ENCODE measurements around the gene PUDP. TPM values are rescaled to one million over a fixed set of nuclear protein-coding genes. Genes with fewer than 3 reads are reported as not detected.

PUDP gene
- total RNA-seq, 1 donor from 2014 or later: 41.4 TPM

DNA sequence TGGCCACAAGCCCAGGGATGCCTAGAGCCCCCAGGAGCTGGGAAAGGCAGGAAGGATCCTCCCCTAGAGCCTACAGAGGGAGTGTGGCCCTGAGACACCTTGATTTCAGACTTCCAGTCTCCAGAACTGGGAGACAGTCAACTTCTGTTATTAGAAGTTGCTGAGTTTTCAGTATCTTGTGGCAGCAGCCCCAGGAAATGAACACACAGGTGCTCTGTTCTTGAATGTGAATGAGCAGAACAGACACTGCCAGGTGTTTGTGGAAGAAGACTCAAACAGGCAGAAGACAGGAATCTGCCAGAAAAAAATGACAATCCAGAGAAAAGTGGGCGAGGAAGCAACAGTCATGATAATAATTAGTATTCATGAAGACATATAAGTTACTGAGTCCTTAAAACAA, 64.9 kb downstream of the PUDP start:
- Mint-ChIP-seq H3K36me3 (peaks cover 14% of the 10 kb centered on the region), H3K27me3 (ENCODE audit: low read depth) (no peaks in the 10 kb centered on the region), H3K27ac (no peak overlapping the region), H3K4me1 (peaks cover 3% of the 10 kb centered on the region), H3K9me3 (no peaks in the 10 kb centered on the region), H3K4me3 (no peak overlapping the region)
- TF ChIP-seq CTCF (IDR thresholded peaks at IDR 0.05; ENCODE audit: unreplicated experiment): no peak
- no peak for DNase-seq (ENCODE audit: low spot score in 2 of 2, unreplicated experiment in 2 of 2)

DNA sequence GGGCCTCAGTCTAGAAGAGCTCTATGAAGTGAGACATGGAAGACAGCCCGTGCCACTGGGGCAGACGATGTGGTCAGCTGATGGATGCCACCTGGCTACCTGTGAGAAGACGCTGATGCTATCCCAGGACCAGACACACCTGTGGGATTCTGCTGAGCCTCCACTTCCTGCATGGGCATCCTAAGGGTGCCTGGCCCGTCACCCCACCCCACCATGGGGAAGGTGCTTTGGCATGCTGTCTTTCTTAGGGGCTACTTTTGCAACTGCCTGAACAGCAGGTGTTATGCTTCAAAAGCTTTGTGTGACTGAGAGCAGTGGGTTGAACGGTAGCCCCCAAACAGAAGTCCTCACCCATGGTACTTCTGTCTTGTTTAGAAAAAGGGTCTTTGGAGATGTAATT, 65.4 kb downstream of the PUDP start:
- TF ChIP-seq CTCF (IDR thresholded peaks at IDR 0.05; ENCODE audit: unreplicated experiment): no peak
- peaks cover 14% of the 10 kb centered on the region for H3K36me3 Mint-ChIP-seq
- peaks cover 3% of the 10 kb centered on the region for H3K4me1 Mint-ChIP-seq
- DNase-seq (ENCODE audit: low spot score in 2 of 2, unreplicated experiment in 2 of 2): no peak
- no peaks in the 10 kb centered on the region for H3K27me3 Mint-ChIP-seq (ENCODE audit: low read depth)
- no peaks in the 10 kb centered on the region for H3K9me3 Mint-ChIP-seq
- H3K4me3 Mint-ChIP-seq: no peak overlapping the region
- H3K27ac Mint-ChIP-seq: no peak overlapping the region

DNA sequence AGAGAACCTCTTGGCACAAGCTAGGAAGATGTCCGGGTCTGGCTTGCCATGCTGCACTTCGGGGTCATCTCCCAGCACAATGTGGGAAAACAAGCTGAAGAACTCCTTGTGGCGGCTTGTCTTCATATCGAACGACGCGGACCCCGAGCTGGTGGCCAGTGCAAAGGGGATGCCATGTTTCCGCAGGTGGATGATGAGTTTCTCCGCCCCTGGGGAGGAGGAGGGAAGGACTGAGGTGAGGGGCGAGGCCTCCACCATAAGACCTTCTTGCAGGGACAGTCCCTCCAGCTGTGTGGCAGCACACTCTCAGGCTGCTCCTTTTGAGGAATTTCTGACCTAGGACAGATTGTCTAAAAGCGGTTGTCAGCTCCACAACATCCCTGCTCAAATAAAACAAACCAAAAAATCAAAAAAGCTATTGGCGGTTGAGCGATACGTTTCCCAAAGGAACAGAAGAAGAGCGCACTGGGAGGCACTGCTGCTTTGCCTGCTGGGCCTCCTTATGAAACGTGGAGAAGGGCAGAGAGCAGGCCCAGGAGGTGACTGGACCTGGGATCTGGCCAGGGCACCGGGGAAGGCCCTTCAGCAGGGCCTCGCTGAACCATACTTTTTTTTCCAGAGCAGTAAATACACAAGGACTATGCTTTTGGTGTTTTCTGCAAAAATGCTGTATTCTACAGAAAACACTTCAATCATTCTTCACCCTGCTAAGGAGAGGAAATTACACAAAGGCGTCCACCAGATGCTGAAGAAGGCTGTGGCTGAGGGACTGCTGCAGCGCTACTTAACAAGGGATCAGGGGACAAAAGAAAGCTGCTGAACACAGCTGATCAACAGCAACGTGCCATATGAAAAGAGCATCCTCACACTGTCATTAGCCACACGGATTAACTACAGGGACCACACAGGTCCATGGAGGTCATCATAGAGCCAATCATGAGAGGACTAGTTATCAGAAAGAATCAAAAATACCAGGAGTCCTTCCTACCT, 70.4 kb downstream of the PUDP start:
- H3K4me3 Mint-ChIP-seq: no peak overlapping the region
- peaks cover 19% of the 10 kb centered on the region for H3K36me3 Mint-ChIP-seq
- H3K4me1 Mint-ChIP-seq: peaks cover 13% of the 10 kb centered on the region
- TF ChIP-seq CTCF (IDR thresholded peaks at IDR 0.05; ENCODE audit: unreplicated experiment): no peak
- DNase-seq (ENCODE audit: low spot score in 2 of 2, unreplicated experiment in 2 of 2): no peak
- H3K27me3 Mint-ChIP-seq (ENCODE audit: low read depth): no peaks in the 10 kb centered on the region
- no peak overlapping the region for H3K27ac Mint-ChIP-seq
- no peaks in the 10 kb centered on the region for H3K9me3 Mint-ChIP-seq

DNA sequence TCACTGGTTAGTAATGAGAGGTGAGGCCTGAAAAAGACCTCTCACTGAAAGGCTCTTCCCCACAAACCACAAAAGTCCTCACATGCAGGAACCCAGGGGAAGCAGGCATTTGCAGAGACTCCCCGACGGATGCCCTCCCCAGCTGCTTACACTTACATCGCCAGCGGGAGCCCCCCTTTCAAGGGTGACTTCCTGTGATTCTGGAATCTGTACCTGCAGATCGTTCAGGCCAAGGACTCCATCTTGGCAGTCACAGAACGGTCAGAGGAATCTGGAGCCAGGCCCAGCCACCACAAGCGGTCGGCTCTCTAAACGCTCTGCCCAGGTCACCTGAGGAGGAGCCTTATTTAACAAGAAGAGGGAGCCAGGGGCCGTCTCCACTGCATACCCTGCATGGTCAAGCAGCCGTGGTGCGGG, 71.7 kb downstream of the PUDP start:
- TF ChIP-seq CTCF (IDR thresholded peaks at IDR 0.05; ENCODE audit: unreplicated experiment): no peak
- H3K27me3 Mint-ChIP-seq (ENCODE audit: low read depth): no peaks in the 10 kb centered on the region
- H3K27ac Mint-ChIP-seq: no peak overlapping the region
- H3K4me1 Mint-ChIP-seq: peaks cover 13% of the 10 kb centered on the region
- H3K36me3 Mint-ChIP-seq: peaks cover 16% of the 10 kb centered on the region
- no peak for DNase-seq (ENCODE audit: low spot score in 2 of 2, unreplicated experiment in 2 of 2)
- no peaks in the 10 kb centered on the region for H3K9me3 Mint-ChIP-seq
- no peak overlapping the region for H3K4me3 Mint-ChIP-seq

GRCh38 chrX:7074908-7075204, 73.1 kb downstream of the PUDP start:
- TF ChIP-seq CTCF (IDR thresholded peaks at IDR 0.05; ENCODE audit: unreplicated experiment): no peak
- Mint-ChIP-seq H3K4me1 (peaks cover 13% of the 10 kb centered on the region), H3K9me3 (no peaks in the 10 kb centered on the region), H3K4me3 (no peak overlapping the region), H3K27ac (peak overlapping the region; percentile 39), H3K27me3 (ENCODE audit: low read depth) (no peaks in the 10 kb centered on the region), H3K36me3 (peaks cover 18% of the 10 kb centered on the region)
- DNase-seq (ENCODE audit: low spot score in 2 of 2, unreplicated experiment in 2 of 2): no peak

Measured in mesothelial cell of epicardium (in vitro differentiated cells).